ENCODE measurements around the gene CRISPLD2. TPM values are rescaled to one million over a fixed set of nuclear protein-coding genes. Genes with fewer than 3 reads are reported as not detected.

The CRISPLD2 gene
- total RNA-seq, 3 donors from 2014 or later = 94.7 to 386 (median 216) TPM

DNA sequence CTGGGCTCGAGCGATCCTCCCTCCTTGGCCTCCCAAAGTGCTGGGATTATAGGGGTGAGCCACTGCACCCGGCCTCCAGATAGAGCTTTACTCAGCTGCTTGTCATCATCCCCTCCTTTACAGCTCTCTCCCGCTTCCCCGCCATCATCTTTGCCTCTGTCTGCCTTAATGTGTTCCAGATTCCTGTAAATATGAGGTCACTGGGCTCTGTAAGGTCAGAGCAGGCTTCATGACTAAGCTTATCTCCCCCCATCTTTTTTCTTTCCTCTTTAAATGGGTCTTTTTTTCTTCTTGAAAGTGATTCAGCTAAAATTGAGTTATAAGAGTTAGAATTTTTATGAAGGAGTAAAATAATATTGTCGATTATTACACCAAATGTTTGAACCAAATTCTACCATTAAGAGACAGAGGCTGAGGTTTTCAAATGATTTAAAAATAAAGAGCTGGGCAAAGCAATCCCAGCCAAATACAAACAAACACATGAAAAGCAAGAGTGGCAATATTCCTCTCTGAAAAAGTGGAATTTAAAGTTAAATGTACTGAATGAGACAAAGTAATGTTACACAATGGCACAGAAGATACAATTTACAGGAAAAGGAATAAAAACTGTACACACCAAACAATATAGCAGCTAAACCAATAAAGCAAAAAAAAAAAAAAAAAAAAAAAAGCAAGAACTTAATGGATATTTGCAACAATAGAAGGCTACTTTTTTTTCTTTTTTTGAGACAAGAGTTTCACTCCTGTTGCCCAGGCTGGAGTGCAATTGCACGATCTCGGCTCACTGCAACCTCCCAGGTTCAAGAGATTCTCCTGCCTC lies 62.1 kb downstream of the CRISPLD2 start:
- Histone ChIP-seq H3K4me3 (no peak overlapping the region), H3K27me3 (no peaks in the 10 kb centered on the region), H3K27ac (no peak overlapping the region), H3K36me3 (no peaks in the 10 kb centered on the region), H3K9me3 (no peaks in the 10 kb centered on the region), H3K4me1 (peaks cover 0 to 6% of the 10 kb centered on the region in 2 donors)
- TF ChIP-seq POLR2A (IDR thresholded peaks at IDR 0.05) (no peak), POLR2AphosphoS5 (IDR thresholded peaks at IDR 0.05) (peak in 1 of 3 donors; percentile 6)
- intact Hi-C loops (cut with DNase I; ENCODE audit: low total_unique reads) = no loop called here
- no peak for DNase-seq (ENCODE audit: low spot score in 2 of 2)

DNA sequence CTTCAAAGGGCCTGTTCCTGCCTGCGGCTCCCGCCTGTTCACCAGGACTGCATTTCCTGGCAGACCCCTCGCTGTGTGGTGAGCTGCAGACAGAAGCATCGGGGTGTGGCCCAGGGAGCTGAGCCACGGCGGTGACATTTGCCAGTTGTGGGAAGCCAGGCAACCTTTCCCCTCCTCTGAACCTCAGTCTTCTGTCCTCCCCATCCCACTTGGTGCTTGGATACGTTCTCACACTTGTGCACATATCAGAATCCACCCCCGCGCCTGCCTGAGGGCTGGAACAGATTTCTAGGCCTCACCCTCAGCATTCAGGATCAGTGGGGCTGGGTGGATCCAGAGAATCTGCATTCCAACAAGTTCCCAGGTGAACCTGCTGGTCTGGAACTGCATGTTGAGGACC lies 63.5 kb downstream of the CRISPLD2 start:
- TF ChIP-seq, protein P1, sequence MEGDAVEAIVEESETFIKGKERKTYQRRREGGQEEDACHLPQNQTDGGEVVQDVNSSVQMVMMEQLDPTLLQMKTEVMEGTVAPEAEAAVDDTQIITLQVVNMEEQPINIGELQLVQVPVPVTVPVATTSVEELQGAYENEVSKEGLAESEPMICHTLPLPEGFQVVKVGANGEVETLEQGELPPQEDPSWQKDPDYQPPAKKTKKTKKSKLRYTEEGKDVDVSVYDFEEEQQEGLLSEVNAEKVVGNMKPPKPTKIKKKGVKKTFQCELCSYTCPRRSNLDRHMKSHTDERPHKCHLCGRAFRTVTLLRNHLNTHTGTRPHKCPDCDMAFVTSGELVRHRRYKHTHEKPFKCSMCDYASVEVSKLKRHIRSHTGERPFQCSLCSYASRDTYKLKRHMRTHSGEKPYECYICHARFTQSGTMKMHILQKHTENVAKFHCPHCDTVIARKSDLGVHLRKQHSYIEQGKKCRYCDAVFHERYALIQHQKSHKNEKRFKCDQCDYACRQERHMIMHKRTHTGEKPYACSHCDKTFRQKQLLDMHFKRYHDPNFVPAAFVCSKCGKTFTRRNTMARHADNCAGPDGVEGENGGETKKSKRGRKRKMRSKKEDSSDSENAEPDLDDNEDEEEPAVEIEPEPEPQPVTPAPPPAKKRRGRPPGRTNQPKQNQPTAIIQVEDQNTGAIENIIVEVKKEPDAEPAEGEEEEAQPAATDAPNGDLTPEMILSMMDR (IDR thresholded peaks at IDR 0.05) = no peak
- TF ChIP-seq POLR2AphosphoS5 (IDR thresholded peaks at IDR 0.05) = peak in 1 of 3 donors; percentile 34
- no peak for DNase-seq (ENCODE audit: low spot score in 2 of 2)
- intact Hi-C loops (cut with DNase I; ENCODE audit: low total_unique reads) = no loop called here
- peak overlapping the region in 1 of 2 donors; percentile 66 for H3K27ac ChIP-seq
- no peaks in the 10 kb centered on the region for H3K36me3 ChIP-seq
- H3K4me1 ChIP-seq = peaks cover 0 to 6% of the 10 kb centered on the region in 2 donors
- H3K27me3 ChIP-seq = no peaks in the 10 kb centered on the region
- no peaks in the 10 kb centered on the region for H3K9me3 ChIP-seq
- no peak overlapping the region for H3K4me3 ChIP-seq

DNA sequence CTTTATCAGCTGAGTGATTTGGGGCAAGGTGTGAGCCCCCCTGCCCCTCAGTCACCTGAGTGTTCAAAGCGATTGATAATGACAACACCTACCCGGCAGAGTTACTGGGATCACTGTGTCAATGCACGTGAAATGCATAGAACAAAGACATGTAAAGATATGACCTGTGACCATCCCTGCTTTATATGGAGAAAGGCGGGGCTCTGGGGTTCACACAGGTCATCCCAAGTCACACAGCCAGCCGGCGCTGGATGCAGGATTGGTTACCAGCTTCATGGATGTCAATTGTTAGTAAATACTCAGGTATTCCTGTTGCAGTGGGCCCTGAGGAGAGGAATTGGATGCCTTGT lies 64.4 kb downstream of the CRISPLD2 start:
- Histone ChIP-seq H3K27ac (peak overlapping the region; percentile 78 to 80), H3K36me3 (no peaks in the 10 kb centered on the region), H3K4me1 (peaks cover 0 to 6% of the 10 kb centered on the region in 2 donors), H3K9me3 (no peaks in the 10 kb centered on the region), H3K4me3 (peak overlapping the region in 1 of 3 donors; percentile 29), H3K27me3 (no peaks in the 10 kb centered on the region)
- no peak for DNase-seq (ENCODE audit: low spot score in 2 of 2)
- TF ChIP-seq, protein P1 (IDR thresholded peaks at IDR 0.05) = no peak
- no peak for TF ChIP-seq POLR2A (IDR thresholded peaks at IDR 0.05)
- TF ChIP-seq POLR2AphosphoS5 (IDR thresholded peaks at IDR 0.05) = no peak
- intact Hi-C loops (cut with DNase I; ENCODE audit: low total_unique reads) = no loop called here

DNA sequence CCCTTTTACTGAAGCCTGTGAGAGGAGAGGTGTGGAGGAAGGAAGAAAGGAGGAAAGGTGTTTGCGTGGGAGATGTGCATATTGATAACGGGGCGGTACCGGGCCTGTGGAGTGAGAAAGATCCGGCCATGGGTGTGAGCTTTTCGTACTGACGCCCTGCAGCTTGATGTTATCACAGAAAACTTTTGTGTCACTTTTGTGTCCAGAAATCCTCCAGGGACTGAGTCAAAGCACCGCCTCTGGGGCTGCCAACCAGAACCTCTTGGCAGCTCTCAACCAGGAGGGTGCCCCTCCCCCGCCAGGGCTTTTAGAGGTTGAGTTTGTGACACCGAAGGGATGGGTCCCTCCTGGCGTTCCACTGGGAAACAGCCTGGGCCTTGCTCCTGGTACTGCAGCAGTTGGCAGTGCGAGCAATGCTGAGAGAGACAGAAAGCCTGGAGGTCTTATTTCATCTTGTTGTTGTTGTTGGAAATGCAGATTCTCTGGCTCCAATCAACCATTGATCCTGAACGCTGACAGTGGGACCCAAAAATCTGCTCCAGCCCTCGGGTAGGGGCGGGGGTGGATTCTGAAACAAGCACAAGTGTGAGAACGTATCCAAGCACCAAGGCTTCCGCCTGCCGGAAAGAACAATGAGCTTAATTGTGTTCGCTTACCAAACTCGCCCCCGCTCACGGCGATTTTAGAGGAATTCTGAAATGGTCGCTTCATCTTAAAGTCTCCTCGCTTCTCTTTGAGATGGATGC lies 65.0 kb downstream of the CRISPLD2 start:
- peak in 1 of 2 donors; percentile 65 for DNase-seq (ENCODE audit: low spot score in 2 of 2)
- H3K4me1 ChIP-seq = peaks cover 0 to 6% of the 10 kb centered on the region in 2 donors
- H3K27ac ChIP-seq = peak overlapping the region; percentile 78 to 80
- H3K27me3 ChIP-seq = no peaks in the 10 kb centered on the region
- peak overlapping the region in 1 of 3 donors; percentile 29 for H3K4me3 ChIP-seq
- no peaks in the 10 kb centered on the region for H3K9me3 ChIP-seq
- no peaks in the 10 kb centered on the region for H3K36me3 ChIP-seq
- TF ChIP-seq, protein P1 (IDR thresholded peaks at IDR 0.05) = no peak
- TF ChIP-seq POLR2A (IDR thresholded peaks at IDR 0.05) (no peak), POLR2AphosphoS5 (IDR thresholded peaks at IDR 0.05) (no peak)
- intact Hi-C loops (cut with DNase I; ENCODE audit: low total_unique reads) = no loop called here

DNA sequence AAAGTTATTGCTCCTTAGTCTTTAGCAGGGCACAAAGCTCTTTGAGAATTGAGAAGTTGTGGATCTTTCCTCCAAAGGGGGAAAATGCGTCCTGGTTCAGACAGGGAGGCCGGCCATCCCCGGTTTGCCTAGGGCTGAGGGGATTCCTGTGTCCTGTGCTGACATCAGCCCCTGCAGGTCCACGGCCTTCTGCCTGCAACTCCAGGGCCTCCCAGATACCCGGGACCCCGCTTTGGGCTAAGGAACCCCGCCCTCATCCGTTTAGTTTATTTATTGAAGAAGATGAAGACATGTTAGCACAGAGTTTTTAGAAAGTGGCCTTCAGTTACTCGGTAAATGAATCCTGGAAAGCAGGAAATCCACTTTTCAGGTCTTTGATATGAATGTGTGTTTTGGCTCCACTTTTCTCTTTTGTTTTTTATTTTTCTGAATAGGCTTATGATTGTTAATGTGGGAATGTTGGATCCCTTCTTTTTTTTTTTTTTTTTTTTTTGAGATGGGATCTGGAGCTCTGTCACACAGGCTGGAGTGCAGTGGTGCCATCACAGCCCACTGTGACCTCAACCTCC lies 65.6 kb downstream of the CRISPLD2 start:
- Histone ChIP-seq H3K27me3 (no peaks in the 10 kb centered on the region), H3K4me1 (peaks cover 0 to 6% of the 10 kb centered on the region in 2 donors), H3K4me3 (peak overlapping the region in 1 of 3 donors; percentile 29), H3K27ac (peak overlapping the region; percentile 66 to 78), H3K9me3 (no peaks in the 10 kb centered on the region), H3K36me3 (no peaks in the 10 kb centered on the region)
- intact Hi-C loops (cut with DNase I; ENCODE audit: low total_unique reads) = no loop called here
- no peak for DNase-seq (ENCODE audit: low spot score in 2 of 2)
- TF ChIP-seq POLR2AphosphoS5 (IDR thresholded peaks at IDR 0.05) = peak in 1 of 3 donors; percentile 5
- TF ChIP-seq, protein P1 (IDR thresholded peaks at IDR 0.05) = no peak
